ENCODE measurements around the gene TINCR. TPM values are rescaled to one million over a fixed set of nuclear protein-coding genes. Genes with fewer than 3 reads are reported as not detected.

Gene TINCR
- total RNA-seq, 1 experiment from 2014 or later = 0.17 TPM

GRCh38 chr19:5541456-5541855, 26.3 kb downstream of the TINCR start:
- no peak overlapping the region for H2BK120ac ChIP-seq (ENCODE audit: low read depth, low read length, poor library complexity, severe bottlenecking)
- H3K27ac Mint-ChIP-seq = no peak overlapping the region
- H2BK15ac ChIP-seq (ENCODE audit: low read depth, low read length) = no peak overlapping the region
- H2BK20ac ChIP-seq (ENCODE audit: low read depth, low read length, poor library complexity, severe bottlenecking) = no peak overlapping the region
- H3K27me3 ChIP-seq (ENCODE audit: insufficient read depth, low read length) = no peaks in the 10 kb centered on the region
- H3K23me2 ChIP-seq (ENCODE audit: insufficient read length, low read depth, low read length, poor library complexity, severe bottlenecking) = no peaks in the 10 kb centered on the region
- H3K27me3 Mint-ChIP-seq (ENCODE audit: low read depth) = peaks cover 50% of the 10 kb centered on the region
- H3K36me3 Mint-ChIP-seq (ENCODE audit: insufficient read depth in 1 of 3, low read depth in 3 of 3) = no peaks in the 10 kb centered on the region
- no peak overlapping the region for H3K27ac ChIP-seq (ENCODE audit: insufficient read length, low read depth, low read length)
- H3K79me1 ChIP-seq (ENCODE audit: insufficient read depth, low read depth, low read length, poor library complexity, severe bottlenecking) = no peaks in the 10 kb centered on the region
- H3K9ac ChIP-seq (ENCODE audit: extremely low read depth, insufficient read length, low read length) = no peak overlapping the region
- H3K4me1 Mint-ChIP-seq = peaks cover 7 to 20% of the 10 kb centered on the region in 2 experiments
- no peak overlapping the region for H3K4ac ChIP-seq (ENCODE audit: low read depth, low read length)
- no peak for TF ChIP-seq CTCF (conservative IDR thresholded peaks at IDR 0.05)
- no peak overlapping the region for H4K8ac ChIP-seq (replicated peaks; ENCODE audit: insufficient read length, low read depth, low read length)
- H2BK5ac ChIP-seq (ENCODE audit: insufficient read length, low read length) = no peak overlapping the region
- no peaks in the 10 kb centered on the region; a peak in 1 of 5 replicates for H3K9me3 Mint-ChIP-seq
- H4K5ac ChIP-seq (ENCODE audit: insufficient read length, low read depth, low read length) = no peak overlapping the region
- H3K18ac ChIP-seq (ENCODE audit: insufficient read length, low read depth, low read length) = no peak overlapping the region
- H3K14ac ChIP-seq (ENCODE audit: insufficient read depth, low read length) = no peak overlapping the region
- no peak overlapping the region for H3T11ph ChIP-seq (ENCODE audit: low read length)
- H4K91ac ChIP-seq (ENCODE audit: insufficient read length, low read depth, low read length) = no peak overlapping the region
- no peak for DNase-seq
- H2BK12ac ChIP-seq (ENCODE audit: insufficient read length, low read depth, low read length) = no peak overlapping the region
- H3K4me1 ChIP-seq (ENCODE audit: insufficient read depth, low read length) = no peaks in the 10 kb centered on the region
- no peaks in the 10 kb centered on the region for H3K79me2 ChIP-seq (ENCODE audit: insufficient read depth, low read length)
- H2AFZ ChIP-seq (ENCODE audit: low read length) = no peak overlapping the region
- no peak overlapping the region for H3K23ac ChIP-seq (ENCODE audit: insufficient read length, low read depth, low read length)
- no peaks in the 10 kb centered on the region for H3K9me3 ChIP-seq (ENCODE audit: control insufficient read depth, low read depth, low read length)
- no CpG with 5 or more reads among the region's 7 CpGs for WGBS (ENCODE audit: extremely low coverage, insufficient read length, low lambda C conversion rate)
- H3K56ac ChIP-seq (ENCODE audit: insufficient read length, low read depth, low read length) = no peak overlapping the region
- no peak overlapping the region for H3K4me3 Mint-ChIP-seq
- H4K20me1 ChIP-seq (ENCODE audit: control insufficient read depth, insufficient read depth, insufficient read length) = no peaks in the 10 kb centered on the region
- no peak overlapping the region for H2AK5ac ChIP-seq (ENCODE audit: insufficient read length, low read length)
- no peak overlapping the region for H3K4me2 ChIP-seq (ENCODE audit: insufficient read depth, insufficient read length, low read length)
